NOMO-1 (cell line): ENCODE measurements around the gene ABHD13.
"Not testable (repeated sequence)": the region's sequence is repeated elsewhere in the genome, so short reads cannot be mapped to it uniquely, and the experiment has no call there.

Source experiments
- DNase-seq, 2 experiments: peaks; one replicate each; lab custom pipeline; 2025; ENCODE audit not compliant: unreplicated experiment in 2 of 2; lab: John Stamatoyannopoulos, UW

ABHD13 gene

DNA sequence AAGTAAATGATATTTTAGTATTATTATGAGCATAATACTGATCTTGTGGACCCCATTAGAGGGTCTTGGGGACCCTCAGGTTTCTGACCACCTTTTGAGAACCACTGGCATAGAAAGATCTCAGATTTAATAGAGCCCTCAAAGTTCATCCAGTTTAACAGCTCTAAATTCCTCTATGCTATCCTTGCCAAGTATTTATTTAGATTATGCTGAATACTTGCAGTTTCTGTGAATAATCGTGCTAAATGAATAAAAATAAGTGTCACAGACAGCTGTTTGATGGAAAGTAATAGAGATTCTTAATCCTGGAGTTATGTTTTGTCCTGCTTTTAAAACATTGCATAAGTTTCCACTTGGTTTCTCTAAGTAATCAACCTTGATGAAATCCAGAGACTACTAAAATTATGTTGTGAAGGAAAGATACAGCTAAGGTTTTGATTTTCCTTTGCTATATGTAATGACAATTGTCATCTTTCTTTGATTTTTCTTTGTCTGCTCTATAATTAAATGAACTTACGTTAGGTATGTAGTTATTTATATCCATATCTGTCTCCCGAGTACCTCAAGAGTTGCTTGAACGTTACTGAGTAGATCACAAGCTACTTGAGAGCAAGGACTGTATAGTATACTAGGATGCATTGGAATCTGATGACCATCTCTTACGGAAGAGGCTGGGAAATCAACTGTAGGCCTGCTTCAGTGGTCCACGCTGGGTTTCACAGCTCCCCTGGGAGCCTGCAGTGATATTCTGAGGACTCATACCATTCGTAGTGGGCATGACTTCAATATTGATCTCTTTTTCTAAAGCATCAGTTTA, 5.7 kb downstream of the ABHD13 start:
- DNase-seq: no peak

- DNase-seq: peak in 1 of 2 experiments; percentile 11
These were observed 7.2 kb downstream of the ABHD13 start for GRCh38 chr13:108225440-108225839.

DNA sequence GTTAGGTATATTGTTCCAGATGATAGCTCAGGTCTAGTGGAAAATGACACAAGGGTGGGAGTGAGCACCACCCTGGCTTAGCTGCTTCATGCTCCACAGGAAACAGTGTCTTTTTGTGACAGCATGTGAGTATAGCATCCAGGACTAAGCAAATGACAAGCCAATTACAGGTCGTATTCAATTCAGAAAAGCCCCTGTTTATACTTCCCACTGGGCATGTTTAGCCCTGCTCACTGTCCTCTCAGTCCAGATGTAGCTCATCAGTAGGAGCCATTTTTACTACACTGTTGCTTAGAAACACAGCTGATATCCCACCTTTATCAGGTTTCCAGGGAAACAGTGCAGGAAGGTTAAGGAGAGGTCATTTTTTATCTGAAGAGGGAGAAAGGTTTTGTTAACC, 8.0 kb downstream of the ABHD13 start:
- DNase-seq: no peak

- peak; percentile 10 to 45 for DNase-seq
These were observed 9.6 kb downstream of the ABHD13 start for GRCh38 chr13:108227651-108228272.

GRCh38 chr13:108230377-108230776, 12.2 kb downstream of the ABHD13 start:
- DNase-seq: no peak

DNA sequence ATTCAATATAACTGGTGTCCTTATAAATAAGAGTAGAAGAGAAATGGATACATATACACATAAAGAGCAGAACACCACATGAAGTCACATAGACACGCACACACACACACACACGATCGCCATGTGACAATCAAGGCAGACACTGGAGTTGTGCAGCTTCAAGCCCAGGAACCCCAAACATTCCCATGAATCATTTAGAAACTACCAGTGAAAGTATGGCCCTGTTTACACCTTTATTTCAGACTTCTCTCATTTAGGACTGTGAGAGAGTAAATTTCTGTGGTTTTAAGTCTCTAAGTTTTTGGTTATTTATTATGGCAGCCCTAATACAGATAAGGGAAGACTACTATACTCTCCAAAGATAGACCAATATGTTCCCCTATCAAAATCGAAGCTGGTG, 31.0 kb downstream of the ABHD13 start:
- no peak for DNase-seq

- no peak for DNase-seq
These were observed 39.1 kb downstream of the ABHD13 start for GRCh38 chr13:108257248-108257647.

GRCh38 chr13:108263621-108264355, 45.6 kb downstream of the ABHD13 start:
- no peak for DNase-seq

DNA sequence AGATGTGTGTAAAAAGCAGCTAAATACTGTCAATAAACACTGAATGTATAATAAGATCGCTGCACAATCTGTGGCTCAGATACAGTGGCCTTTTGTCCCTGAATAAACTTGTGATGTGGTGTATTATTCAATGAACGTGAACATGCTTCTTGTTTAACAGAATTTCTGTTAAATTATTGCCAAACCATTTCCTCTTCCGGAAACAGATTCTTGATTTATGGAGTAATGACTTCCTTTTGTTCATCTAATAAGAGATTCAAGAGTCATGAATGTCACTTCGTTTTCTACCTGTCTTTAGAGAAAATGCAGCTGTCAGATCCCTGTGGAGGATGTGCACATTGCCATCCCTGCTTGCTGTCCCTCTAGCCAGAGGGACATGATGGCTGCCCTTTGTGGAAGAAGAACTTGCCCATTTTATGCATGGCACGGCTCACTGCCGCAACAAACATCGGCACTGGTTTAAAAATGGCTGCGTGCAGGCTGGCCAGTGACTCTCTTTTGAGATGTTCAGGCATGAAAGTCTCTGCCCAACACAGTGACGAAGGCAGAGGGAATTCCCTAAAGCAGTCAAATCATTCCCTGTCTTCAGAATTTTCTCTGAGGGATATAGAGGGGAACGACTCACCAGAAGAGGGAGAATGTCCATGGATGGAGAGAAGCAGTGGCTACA, 48.3 kb downstream of the ABHD13 start:
- DNase-seq: peak; percentile 38 to 90

DNA sequence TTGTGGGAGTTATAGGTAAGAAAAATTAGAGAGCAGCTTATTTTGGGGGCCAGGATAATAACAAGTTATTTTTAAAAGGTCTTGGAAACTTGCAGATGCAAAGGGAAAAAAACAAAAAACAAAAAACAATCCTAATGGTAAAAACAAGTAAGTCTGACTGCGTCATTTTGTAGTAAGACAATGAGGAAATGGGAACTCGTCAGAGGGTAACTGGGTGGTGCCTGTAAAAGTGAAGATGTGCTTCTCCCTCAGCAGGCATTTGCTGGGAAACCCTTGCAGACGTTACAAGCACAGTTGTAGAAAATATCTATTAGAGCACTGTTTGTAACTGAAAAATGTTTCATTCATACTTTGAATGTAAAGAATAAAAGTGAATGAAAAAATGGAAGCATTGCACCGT, 49.2 kb downstream of the ABHD13 start:
- peak; percentile 45 to 46 for DNase-seq

DNA sequence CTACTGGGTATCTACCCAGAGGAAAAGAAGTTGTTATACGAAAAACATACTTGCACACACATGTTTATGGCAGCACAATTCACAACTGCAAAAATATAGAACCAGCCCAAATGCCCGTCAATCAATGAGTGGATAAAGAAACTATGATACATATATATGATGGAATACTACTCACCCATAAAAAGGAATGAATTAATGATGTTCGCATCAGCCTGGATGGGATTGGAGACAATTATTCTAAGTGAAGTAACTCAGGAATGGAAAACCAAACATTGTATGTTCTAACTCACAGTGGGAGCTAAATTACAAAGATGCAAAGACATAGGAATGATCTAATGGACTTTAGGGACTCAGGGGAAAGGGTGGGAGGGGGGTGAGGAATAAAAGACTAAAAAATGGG, 49.7 kb downstream of the ABHD13 start:
- DNase-seq: not testable (repeated sequence)

GRCh38 chr13:108268466-108269112, 50.4 kb downstream of the ABHD13 start:
- DNase-seq: peak in 1 of 2 experiments; percentile 5

- DNase-seq: peak; percentile 85 to 97
These were observed 51.6 kb downstream of the ABHD13 start, which contains the start of gene TNFSF13B for GRCh38 chr13:108269601-108270328. Gene TNFSF13B (plus strand): TSS chr13:108269718. CDS start chr13:108269896, 178 bp downstream.

GRCh38 chr13:108270442-108270841, 52.2 kb downstream of the ABHD13 start:
- DNase-seq: peak in 1 of 2 experiments; percentile 26

DNA sequence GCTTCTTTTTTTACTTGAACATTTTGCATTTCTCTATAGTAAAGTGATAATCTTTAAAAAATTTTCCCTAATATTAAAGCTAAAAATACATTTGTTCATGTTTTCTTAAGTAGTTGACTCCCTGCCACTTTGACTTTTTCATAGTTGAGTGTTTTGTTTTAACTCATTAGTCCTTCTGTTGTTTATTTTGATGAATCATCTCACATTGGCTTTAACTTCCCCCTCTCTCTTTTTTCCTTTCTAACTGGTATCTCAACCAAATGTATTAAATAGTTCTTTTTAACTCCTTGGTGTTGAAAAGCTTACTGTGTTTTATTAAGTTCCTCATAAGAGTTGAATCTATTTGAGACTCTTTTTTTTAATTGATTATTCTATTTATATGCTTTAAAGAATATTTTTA, 54.1 kb downstream of the ABHD13 start:
- peak in 1 of 2 experiments; percentile 20 for DNase-seq

GRCh38 chr13:108273429-108274118, 55.4 kb downstream of the ABHD13 start:
- peak in 1 of 2 experiments; percentile 29 for DNase-seq

- no peak for DNase-seq
These were observed 56.5 kb downstream of the ABHD13 start for GRCh38 chr13:108274718-108275117.

GRCh38 chr13:108276060-108276459, 57.9 kb downstream of the ABHD13 start:
- no peak for DNase-seq

DNA sequence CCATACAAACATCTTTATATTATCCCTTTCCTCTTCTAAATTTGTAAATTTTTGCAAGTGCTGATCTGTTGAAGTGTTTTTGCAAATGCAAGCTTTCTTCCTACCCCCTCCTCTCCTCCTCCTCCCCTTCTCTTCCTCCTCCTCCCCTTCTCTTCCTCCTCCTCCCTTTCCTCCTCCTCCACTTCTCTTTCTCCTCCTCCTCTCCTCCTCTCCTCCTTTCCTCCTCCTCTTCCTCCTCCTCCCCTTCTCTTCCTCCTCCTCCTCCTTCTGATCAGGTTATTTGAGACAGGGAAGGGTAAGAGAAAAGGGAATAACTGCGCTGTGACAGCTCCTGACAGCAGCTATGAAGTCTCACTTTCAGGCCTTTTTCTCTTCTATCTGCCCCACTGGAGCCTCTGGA, 60.3 kb downstream of the ABHD13 start:
- no peak for DNase-seq
